VCaP (cell line): Measurements from ENCODE around the gene DDO.

ENCODE experiments used
- H3K27ac ChIP-seq: fragments of 450-650 bp; 2 replicates; pipeline ENCODE4 v1.5.1; 2017
- CTCF ChIP-seq: fragments of 450-650 bp; conservative IDR thresholded peaks from 2 replicates; pipeline ENCODE4 v1.5.1; 2017; ENCODE audit warnings: mild to moderate bottlenecking, moderate library complexity

Gene DDO

GRCh38 chr6:110404607-110405006 is 10.8 kb downstream of the DDO start:
- no peak for TF ChIP-seq CTCF
- H3K27ac ChIP-seq, result no peak overlapping the region

- no peak overlapping the region for H3K27ac ChIP-seq
- TF ChIP-seq CTCF, result no peak
Observed at GRCh38 chr6:110401585-110402176, 13.7 kb downstream of the DDO start.

GRCh38 chr6:110400208-110400607 is 15.2 kb downstream of the DDO start:
- TF ChIP-seq CTCF, result no peak
- no peak overlapping the region for H3K27ac ChIP-seq

- no peak overlapping the region for H3K27ac ChIP-seq
- no peak for TF ChIP-seq CTCF
Observed at GRCh38 chr6:110399219-110400071, 15.9 kb downstream of the DDO start.

GRCh38 chr6:110398778-110399177 is 16.6 kb downstream of the DDO start:
- TF ChIP-seq CTCF, result no peak
- no peak overlapping the region for H3K27ac ChIP-seq

- H3K27ac ChIP-seq, result no peak overlapping the region
- TF ChIP-seq CTCF, result no peak
Observed at GRCh38 chr6:110395221-110395620, 20.2 kb downstream of the DDO start.

- TF ChIP-seq CTCF, result no peak
- H3K27ac ChIP-seq, result no peak overlapping the region
Observed at GRCh38 chr6:110394409-110394808, 21.0 kb downstream of the DDO start.
